Subcutaneous adipose tissue (tissue), 4 donors: Measurements from ENCODE around the gene TTC31. TPM values are rescaled to one million over a fixed set of nuclear protein-coding genes. Genes with fewer than 3 reads are reported as not detected.

Source experiments
- total RNA-seq, 4 donors: library from RNA; depleted of rRNA; stranded (reverse); fragments of >200 nt; gene quantifications; one replicate each; pipeline ENCODE4 v1.1.0, GENCODE V29; 2016
- TF ChIP-seq, protein P1 (sequence below): fragments of 450-650 bp; IDR thresholded peaks from one replicate; pipeline ENCODE4 v1.5.1; 2016; ENCODE audit warnings: low read depth, mild to moderate bottlenecking, control low read depth, antibody characterized with exemption, moderate library complexity

The TTC31 gene
- total RNA-seq: 10 to 100 TPM; 13.0 to 34.9 (median 25.5) TPM

DNA sequence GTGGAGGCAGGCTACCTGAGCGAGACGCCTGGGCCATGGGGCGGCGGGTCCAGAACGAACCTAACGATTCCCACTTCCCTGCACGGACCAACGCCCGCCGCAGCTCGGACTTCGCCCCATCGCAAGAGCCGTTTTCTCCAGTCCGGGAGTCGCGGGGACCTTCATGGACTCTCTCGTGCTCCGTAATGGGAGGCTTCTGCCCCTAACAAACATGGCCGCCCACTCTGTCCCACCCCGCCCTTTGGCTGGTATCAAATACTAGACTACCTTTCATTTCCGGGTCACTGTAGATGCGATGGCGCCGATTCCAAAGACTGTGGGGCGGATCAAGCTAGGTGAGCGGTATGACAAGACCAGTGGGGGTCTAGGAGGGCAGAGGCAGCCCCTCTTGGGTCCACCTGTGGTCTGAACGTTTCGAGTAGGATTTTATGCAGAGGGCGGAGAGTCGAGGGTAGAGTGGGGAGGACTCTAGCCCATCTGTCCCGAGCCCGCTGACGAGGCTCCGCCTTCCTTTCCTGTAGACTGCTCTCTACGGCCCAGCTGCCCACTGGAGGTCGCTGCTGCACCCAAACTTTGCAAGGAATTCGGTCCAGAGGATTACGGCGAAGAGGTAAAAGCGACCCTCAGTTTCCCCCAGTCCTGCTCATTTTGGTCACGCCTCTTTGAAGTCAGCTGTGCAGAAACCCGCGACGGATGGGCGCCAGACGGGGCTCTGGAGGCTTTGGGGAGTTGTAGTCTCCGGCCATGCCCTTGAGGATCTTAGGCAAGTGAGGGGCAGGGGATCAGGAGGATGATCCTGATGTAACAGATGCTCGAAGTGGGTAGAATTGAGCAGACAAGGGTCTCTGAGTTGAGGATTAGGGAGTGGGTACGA, at the start of gene TTC31, which contains the start of gene CCDC142:
Gene TTC31 (plus strand): TSS at position 281 of the 874 bp plus-strand sequence. CDS start 15 bp downstream, at position 296.
Gene CCDC142 (minus strand): TSS at position 198 of the 874 bp plus-strand sequence. CDS start 161 bp downstream, at position 37.
- TF ChIP-seq, protein P1, sequence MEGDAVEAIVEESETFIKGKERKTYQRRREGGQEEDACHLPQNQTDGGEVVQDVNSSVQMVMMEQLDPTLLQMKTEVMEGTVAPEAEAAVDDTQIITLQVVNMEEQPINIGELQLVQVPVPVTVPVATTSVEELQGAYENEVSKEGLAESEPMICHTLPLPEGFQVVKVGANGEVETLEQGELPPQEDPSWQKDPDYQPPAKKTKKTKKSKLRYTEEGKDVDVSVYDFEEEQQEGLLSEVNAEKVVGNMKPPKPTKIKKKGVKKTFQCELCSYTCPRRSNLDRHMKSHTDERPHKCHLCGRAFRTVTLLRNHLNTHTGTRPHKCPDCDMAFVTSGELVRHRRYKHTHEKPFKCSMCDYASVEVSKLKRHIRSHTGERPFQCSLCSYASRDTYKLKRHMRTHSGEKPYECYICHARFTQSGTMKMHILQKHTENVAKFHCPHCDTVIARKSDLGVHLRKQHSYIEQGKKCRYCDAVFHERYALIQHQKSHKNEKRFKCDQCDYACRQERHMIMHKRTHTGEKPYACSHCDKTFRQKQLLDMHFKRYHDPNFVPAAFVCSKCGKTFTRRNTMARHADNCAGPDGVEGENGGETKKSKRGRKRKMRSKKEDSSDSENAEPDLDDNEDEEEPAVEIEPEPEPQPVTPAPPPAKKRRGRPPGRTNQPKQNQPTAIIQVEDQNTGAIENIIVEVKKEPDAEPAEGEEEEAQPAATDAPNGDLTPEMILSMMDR: no peak

GRCh38 chr2:74436111-74436805, 46.6 kb upstream of the TTC31 start:
- TF ChIP-seq, protein P1: no peak

DNA sequence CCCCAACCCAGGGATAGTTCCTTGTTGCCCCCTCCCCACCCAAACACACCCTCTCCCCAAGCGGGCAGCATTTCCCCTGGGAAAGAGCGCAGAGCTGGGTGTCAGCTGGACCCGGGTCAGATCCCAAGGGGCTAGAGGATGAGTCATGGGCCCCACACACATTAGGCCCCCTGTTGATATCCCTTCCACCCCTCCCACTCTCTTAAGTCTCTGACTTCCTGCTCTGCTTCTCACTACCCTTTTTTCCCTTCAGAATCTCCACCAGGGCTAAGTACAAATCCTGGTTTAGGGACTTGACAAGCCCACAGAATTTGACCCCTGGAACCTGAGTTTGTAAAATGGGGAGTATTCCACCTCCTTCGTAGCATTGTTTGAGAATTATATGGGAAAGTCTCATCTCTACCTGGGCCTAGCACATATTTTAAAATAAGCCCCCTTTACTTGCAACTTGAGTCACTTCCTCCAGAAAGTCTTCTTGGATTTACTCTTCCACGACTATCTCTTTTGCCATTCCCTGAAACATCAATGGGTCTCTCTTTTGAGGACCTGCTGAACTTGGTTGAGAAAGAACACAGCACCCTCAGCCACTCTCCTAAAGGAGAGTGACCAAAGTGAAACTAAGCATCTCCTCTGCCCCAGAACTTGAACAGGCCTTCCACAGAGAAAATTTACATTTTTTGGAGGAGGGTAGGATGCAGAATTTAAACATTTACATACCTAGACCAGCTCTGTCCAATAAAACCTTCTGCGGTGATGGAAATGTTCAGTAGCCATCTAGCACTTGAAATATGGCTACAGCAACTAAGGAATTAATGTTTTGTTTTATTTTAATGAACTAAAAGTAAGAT, 45.8 kb upstream of the TTC31 start:
- TF ChIP-seq, protein P1: no peak

DNA sequence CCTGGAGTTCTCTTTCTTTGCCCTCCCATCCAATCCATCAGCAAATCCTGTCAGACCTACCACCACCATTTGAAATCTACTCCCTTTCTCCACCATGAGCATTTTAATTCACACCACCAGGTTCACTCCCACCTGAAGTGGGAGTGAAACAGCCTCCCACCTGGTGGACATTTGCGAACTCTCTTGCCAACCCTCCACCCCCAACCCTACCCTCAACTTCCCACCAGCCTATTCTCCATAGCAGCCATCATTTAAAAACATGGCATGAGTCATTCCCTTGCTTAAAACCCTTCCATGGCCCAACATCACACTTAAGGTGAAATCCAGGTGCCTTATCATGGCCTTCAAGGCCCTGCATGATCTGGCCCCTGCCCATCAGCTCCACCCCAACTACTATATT, 44.6 kb upstream of the TTC31 start:
- TF ChIP-seq, protein P1: no peak

GRCh38 chr2:74439373-74439772, 43.5 kb upstream of the TTC31 start:
- TF ChIP-seq, protein P1: no peak

DNA sequence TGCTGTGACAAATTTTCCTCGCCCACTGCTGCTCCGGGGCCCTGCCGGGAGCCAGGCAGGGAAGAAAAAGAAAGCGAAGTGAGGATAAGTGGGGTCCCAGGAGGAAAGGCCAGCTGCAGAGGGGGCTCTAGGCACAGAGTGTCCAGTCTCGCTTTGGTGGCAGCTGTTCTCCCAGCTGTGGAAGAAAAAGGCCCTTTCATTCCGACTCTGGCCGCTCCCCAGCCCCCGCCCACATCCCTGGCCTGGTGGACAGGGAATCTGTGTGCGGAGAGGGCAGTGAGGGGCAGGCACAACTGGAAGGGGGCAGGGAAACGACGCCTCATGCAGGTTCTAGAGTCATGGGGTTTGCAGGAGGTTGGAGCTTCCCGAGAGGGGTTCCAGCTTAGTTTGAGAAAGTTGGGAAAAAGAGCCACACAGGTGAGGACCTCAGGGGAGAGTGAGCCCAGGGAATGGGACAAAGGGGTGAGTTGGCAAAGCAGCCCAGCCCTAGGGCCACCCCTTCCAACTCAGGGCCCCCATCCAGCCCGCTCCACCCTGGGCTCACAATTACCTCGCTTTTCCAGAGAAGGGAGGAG, 43.0 kb upstream of the TTC31 start:
- TF ChIP-seq, protein P1: no peak
